ENCODE measurements around the gene IPCEF1.
"Not testable (repeated sequence)": the region's sequence is repeated elsewhere in the genome, so short reads cannot be mapped to it uniquely, and the experiment has no call there.

Gene IPCEF1

GRCh38 chr6:154218301-154218700, 138.3 kb downstream of the IPCEF1 start:
- peak; percentile 87 to 92 for DNase-seq

- no peak for DNase-seq
These were observed 142.8 kb downstream of the IPCEF1 start for GRCh38 chr6:154213782-154214181.

- DNase-seq = no peak
These were observed 145.9 kb downstream of the IPCEF1 start for GRCh38 chr6:154210678-154211077.

- DNase-seq = no peak
These were observed 147.0 kb downstream of the IPCEF1 start for GRCh38 chr6:154209555-154209954.

- no peak for DNase-seq
These were observed 149.6 kb downstream of the IPCEF1 start for GRCh38 chr6:154206996-154207395.

DNA sequence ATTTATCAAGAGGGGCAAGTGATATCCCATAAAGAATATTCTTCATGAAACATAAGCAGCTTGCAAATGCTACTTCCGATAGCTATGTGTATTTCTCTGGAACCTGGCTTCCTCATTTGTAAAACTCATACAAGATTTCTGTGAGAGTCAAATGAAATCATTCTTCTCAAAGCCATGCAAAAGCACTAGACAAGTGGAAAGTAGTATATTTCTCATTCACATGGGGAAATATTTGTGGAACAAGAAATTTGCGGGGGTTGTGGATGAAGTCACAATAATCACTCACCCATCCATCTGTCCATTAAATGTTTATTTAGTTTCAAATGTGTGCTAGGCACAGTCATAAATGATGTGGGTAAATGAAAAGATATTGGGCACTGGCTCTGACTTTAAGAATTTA, 150.5 kb downstream of the IPCEF1 start:
- peak; percentile 46 to 48 for DNase-seq

GRCh38 chr6:154202958-154203357, 153.6 kb downstream of the IPCEF1 start:
- no peak for DNase-seq

DNA sequence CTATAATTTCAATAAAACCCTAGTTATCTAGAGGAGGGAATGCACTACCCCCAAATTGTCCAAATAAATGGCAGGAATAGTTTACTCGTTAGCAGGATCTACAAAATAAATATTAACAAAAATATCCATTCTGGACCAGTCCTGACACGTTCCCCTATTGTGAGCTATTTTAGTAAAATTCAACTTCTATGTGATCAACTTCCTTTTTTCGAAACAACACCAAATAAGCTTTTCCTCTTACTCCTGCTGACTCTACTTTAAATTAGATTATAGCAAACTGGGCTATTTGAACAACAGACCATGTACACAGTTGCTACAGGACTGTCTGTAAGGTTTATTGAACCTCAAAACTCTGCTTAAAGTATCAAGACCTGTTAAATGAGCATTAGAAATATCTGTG, 154.3 kb downstream of the IPCEF1 start:
- DNase-seq = peak; percentile 19 to 61

- DNase-seq = peak; percentile 44 to 74
These were observed 154.9 kb downstream of the IPCEF1 start for GRCh38 chr6:154201688-154202087.

DNA sequence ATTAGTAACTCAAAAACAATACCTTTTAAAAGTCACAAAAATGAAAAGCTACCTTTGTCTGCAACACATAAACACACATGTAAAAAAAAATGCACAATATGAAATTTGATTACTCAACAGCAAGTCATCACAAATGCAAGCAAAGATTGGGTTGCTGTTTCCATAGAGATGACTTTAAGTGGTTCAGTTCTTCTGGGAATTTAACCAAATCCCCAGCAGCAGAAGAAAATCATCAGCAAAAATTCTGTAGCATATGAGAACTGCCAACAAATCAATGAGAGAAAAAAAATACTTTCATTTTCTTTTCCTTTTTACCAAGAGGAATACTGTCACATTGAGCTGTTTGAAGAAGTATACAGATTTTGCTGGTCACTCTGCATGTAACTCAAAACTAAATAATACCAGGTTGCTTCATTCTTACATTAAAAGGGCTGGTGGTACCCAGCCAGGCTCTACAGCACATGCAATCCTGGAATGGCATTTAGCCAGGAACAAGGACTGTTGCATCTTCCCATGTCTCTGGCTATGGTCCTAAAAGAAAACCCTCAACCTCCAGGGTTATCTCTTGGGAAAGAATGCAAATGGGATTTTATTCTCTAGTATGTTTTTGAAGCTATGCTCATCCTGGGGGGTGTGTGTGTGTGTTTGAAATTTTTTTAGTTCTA, 159.3 kb downstream of the IPCEF1 start:
- no peak for DNase-seq

DNA sequence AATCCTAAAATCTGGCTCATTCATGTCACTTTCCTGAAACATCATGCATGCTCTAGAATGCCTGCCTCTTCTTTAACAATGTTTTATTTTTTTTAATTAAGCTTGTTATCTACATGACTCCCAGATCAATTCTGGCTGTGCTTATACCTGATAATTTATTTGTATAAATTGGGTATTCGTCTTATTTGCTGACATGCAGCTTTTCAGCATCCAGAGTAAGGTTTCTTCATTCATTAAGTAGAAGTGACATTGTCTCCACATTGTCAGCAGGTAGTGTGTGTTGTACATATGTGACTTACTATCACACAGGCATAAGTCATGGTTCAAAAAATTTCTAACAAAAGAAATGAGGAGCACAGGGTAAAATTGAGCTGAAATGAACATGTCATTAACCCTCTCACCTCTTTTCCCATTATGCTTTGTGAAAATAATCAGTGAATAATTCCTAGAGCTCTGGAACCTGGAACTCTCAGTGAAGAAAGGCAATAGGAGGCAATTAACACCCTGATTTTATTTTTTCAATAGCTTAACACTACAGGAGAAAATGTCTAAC, 160.2 kb downstream of the IPCEF1 start:
- no peak for DNase-seq

- DNase-seq = no peak
These were observed 168.9 kb downstream of the IPCEF1 start for GRCh38 chr6:154187714-154188113.

- DNase-seq = no peak
These were observed 169.4 kb downstream of the IPCEF1 start for GRCh38 chr6:154187203-154187602.

DNA sequence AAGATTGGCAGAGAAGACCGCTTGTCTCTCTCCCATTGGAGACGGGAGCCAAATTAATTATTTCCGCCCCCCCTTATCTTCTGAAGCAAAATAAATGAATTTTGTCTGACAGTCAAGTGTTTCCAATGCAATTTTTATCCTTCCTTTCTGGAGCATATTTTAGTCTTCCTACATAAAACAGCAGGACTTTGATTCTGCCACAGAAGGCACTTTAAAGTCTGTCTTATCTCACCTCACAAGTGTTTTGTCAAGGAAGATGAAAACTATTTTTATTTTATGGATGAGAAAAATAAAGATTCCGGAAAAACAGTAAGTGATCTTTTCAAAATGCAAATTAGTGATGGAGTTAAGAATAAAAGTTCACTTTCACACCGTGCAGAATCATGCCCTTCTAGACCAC, 177.2 kb downstream of the IPCEF1 start:
- no peak for DNase-seq

GRCh38 chr6:154172393-154172792, 184.2 kb downstream of the IPCEF1 start:
- DNase-seq = not testable (repeated sequence)

- DNase-seq = peak in 1 of 2 donors; percentile 32
These were observed 186.5 kb downstream of the IPCEF1 start for GRCh38 chr6:154170106-154170505.

DNA sequence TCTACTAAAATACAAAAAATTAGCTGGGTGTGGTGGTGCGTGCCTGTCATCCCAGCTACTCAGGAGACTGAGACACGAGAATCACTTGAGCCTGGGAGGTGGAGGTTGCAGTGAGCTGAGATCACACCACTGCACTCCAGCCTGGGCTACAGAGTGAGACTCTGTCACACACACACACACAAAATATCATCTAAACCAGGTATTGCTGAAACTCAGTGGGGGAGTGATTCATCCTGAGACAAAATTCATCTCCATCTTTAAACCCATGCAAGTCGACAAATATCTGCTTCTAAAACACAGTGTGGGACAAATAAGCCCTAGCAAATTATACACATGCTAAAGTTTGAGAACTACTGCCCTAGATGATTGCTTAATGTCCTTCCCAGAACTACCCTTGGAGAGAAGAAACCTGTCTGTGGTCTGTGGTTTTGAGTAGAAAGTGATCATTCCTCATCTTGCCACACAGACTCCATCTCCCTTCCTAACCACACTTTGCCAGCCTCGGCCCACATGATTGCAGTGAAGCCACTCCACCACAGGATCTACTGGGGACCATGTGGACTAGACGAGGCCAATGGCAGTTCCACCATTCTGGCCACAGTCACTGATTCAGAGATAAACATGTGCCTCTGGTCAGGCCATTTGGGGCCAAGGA, 187.3 kb downstream of the IPCEF1 start:
- peak; percentile 63 to 67 for DNase-seq

- peak; percentile 67 to 80 for DNase-seq
These were observed 189.5 kb downstream of the IPCEF1 start for GRCh38 chr6:154167126-154167525.

DNA sequence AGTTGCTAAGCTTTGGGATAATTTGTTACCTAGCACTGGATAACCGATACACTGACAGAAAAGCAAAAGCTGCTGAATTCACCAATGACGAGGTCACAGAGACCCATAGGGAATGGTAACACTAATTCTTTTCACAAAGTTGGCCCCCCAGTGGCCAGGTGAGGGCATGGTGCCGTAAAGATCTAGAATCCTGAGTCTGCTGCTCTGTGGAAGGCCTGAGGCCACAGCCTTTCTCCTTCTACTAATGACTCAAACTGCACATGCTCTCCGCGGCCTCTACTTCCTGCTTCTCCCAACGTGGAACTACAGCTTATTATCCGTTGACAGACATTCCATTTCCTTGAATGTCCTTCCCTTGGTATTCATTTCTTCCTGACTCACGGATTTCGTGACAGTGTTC, 190.5 kb downstream of the IPCEF1 start:
- DNase-seq = peak; percentile 54 to 77

DNA sequence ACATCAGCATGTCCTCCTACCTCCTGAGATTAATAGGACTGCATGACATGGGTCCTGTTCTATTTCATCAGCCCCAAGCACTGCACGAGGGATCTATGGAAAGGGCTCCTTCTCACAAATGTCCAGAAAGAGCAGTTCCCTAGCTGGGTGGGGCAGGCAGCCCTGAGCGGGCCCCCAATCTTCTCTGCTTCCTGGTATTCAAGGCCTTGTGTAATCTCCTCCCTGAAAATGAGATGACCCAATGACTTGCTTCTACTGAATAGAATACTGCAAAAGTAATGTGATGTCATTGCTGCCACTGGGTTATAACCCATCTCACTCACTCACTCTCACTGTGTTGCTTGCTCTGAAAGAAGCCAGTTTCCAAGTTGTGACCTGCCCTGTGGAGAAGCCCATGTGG, 191.1 kb downstream of the IPCEF1 start:
- DNase-seq = peak; percentile 74 to 81

GRCh38 chr6:154164397-154164796, 192.2 kb downstream of the IPCEF1 start:
- no peak for DNase-seq

DNA sequence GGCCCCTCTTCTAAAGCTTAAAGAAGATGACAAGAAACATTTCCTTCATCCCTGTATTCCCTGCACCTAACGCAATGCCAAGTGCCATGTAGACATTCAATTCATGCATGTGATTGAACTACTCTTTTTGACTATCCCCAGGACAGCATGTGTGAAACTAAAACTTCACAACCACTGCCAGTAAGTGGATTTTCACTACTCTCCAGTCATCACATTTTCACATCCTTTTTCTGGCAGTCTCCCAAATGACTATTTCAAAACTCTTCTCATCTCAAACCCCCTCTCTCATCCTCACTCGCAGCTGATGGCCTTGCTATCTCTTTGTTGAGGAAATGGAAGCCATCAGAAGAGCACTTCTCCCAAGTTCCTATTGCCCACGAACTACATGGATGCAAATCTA, 194.9 kb downstream of the IPCEF1 start:
- DNase-seq = peak in 1 of 2 donors; percentile 48

GRCh38 chr6:154159126-154159525, 197.5 kb downstream of the IPCEF1 start:
- DNase-seq = no peak

- peak; percentile 33 to 36 for DNase-seq
These were observed 198.9 kb downstream of the IPCEF1 start for GRCh38 chr6:154157706-154158105.
